MM.1S (cell line): Measurements from ENCODE around the gene HCN1.
"Not testable (repeated sequence)": the region's sequence is repeated elsewhere in the genome, so short reads cannot be mapped to it uniquely, and the experiment has no call there.

ENCODE experiments used
- DNase-seq: peaks from one replicate; pipeline ENCODE4 v3.0.0-alpha.2; 2015
- H2AFZ ChIP-seq: fragments of 300-600 bp; sonication (generic); 2 replicates; pipeline ENCODE4 v1.6.0; 2016; ENCODE audit warnings: antibody characterized with exemption, low read length
- H3F3A ChIP-seq: fragments of 300-600 bp; sonication (generic); 2 replicates; pipeline ENCODE4 v1.6.1; 2016; ENCODE audit warnings: mild to moderate bottlenecking, antibody characterized with exemption, low read length, moderate library complexity, mixed read lengths; ENCODE audit not compliant: insufficient read depth
- H3K27ac ChIP-seq: fragments of 300-600 bp; sonication (generic); 2 replicates; pipeline ENCODE4 v1.5.1; 2016; ENCODE audit warnings: mild to moderate bottlenecking, low read length
- H3K27me3 ChIP-seq: fragments of 300-600 bp; sonication (generic); replicated peaks from 2 replicates; pipeline ENCODE4 v1.6.0; 2016; ENCODE audit warnings: low read length; ENCODE audit not compliant: insufficient read depth
- H3K36me3 ChIP-seq: fragments of 300-600 bp; sonication (generic); replicated peaks from 2 replicates; pipeline ENCODE4 v1.6.1; 2016; ENCODE audit warnings: mild to moderate bottlenecking, low read length, mixed read lengths; ENCODE audit not compliant: insufficient read depth
- H3K4me1 ChIP-seq: fragments of 300-600 bp; sonication (generic); 2 replicates; pipeline ENCODE4 v1.6.1; 2016; ENCODE audit warnings: low read length, mixed read lengths
- H3K4me2 ChIP-seq: fragments of 300-600 bp; sonication (generic); 2 replicates; pipeline ENCODE4 v1.6.0; 2016; ENCODE audit warnings: low read depth, low read length
- H3K4me3 ChIP-seq: fragments of 300-600 bp; sonication (generic); 2 replicates; pipeline ENCODE4 v1.5.1; 2016; ENCODE audit warnings: low read length, mixed read lengths
- H3K79me2 ChIP-seq: fragments of 300-600 bp; sonication (generic); 2 replicates; pipeline ENCODE4 v1.6.1; 2016; ENCODE audit warnings: mixed run types, low read length, mixed read lengths
- H3K9ac ChIP-seq: fragments of 300-600 bp; sonication (generic); 2 replicates; pipeline ENCODE4 v1.6.1; 2016; ENCODE audit warnings: low read length, mixed read lengths
- H3K9me2 ChIP-seq: fragments of 300-600 bp; sonication (generic); replicated peaks from 2 replicates; pipeline ENCODE4 v1.6.1; 2016; ENCODE audit warnings: mild to moderate bottlenecking, low read length, mixed read lengths; ENCODE audit not compliant: insufficient read depth
- H3K9me3 ChIP-seq: fragments of 300-600 bp; sonication (generic); replicated peaks from 2 replicates; pipeline ENCODE4 v1.6.1; 2016; ENCODE audit warnings: mild to moderate bottlenecking, low read length, mixed read lengths; ENCODE audit not compliant: insufficient read depth
- H4K20me1 ChIP-seq: fragments of 300-600 bp; sonication (generic); 2 replicates; pipeline ENCODE4 v1.6.1; 2016; ENCODE audit warnings: mild to moderate bottlenecking, low read length, moderate library complexity, mixed read lengths; ENCODE audit not compliant: insufficient read depth
- EZH2 ChIP-seq: fragments of 300-600 bp; sonication (generic); optimal IDR thresholded peaks from 2 replicates; pipeline ENCODE3; 2017; ENCODE audit warnings: low read depth, mild to moderate bottlenecking, antibody characterized with exemption, low read length, mixed read lengths
- EZH2phosphoT487 ChIP-seq: fragments of 300-600 bp; sonication (generic); IDR thresholded peaks from 2 replicates; pipeline ENCODE4 v1.6.1; 2018; ENCODE audit warnings: antibody characterized with exemption, low read length
- TF ChIP-seq, protein P1 (sequence below): fragments of 300-600 bp; sonication (generic); IDR thresholded peaks from 2 replicates; pipeline ENCODE4 v1.5.1; 2016; ENCODE audit warnings: antibody characterized with exemption, low read length, mixed read lengths

The HCN1 gene

DNA sequence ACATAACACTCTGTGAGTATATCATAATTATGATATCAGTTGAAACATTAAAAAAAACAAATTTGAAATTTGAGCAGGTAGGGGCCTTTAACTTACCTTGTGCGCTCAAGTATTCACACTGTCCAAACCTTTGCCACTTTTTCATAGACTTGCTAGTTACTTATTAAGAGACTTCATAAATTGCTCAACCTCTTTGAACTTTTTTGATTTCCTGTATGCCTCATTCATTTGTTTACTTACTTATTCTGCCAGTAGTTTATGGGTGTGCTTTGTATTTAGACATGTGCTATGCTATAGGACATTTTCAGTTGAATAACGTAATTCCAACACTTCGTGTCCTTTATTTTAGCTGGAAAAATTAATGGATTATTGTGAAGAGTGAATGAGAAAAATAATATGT lies 204.8 kb downstream of the HCN1 start:
- Histone ChIP-seq H3K4me2 (no peak overlapping the region), H3K4me1 (no peaks in the 10 kb centered on the region), H4K20me1 (no peaks in the 10 kb centered on the region), H3K27ac (no peak overlapping the region), H3K9me3 (no peaks in the 10 kb centered on the region), H3K9ac (no peak overlapping the region), H3K79me2 (no peaks in the 10 kb centered on the region), H3K27me3 (no peaks in the 10 kb centered on the region), H2AFZ (no peak overlapping the region), H3K9me2 (no peaks in the 10 kb centered on the region), H3K36me3 (no peaks in the 10 kb centered on the region), H3K4me3 (no peak overlapping the region), H3F3A (no peaks in the 10 kb centered on the region)
- DNase-seq = no peak
- no peak for TF ChIP-seq EZH2phosphoT487
- TF ChIP-seq, protein P1, sequence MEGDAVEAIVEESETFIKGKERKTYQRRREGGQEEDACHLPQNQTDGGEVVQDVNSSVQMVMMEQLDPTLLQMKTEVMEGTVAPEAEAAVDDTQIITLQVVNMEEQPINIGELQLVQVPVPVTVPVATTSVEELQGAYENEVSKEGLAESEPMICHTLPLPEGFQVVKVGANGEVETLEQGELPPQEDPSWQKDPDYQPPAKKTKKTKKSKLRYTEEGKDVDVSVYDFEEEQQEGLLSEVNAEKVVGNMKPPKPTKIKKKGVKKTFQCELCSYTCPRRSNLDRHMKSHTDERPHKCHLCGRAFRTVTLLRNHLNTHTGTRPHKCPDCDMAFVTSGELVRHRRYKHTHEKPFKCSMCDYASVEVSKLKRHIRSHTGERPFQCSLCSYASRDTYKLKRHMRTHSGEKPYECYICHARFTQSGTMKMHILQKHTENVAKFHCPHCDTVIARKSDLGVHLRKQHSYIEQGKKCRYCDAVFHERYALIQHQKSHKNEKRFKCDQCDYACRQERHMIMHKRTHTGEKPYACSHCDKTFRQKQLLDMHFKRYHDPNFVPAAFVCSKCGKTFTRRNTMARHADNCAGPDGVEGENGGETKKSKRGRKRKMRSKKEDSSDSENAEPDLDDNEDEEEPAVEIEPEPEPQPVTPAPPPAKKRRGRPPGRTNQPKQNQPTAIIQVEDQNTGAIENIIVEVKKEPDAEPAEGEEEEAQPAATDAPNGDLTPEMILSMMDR = no peak
- no peak for TF ChIP-seq EZH2

DNA sequence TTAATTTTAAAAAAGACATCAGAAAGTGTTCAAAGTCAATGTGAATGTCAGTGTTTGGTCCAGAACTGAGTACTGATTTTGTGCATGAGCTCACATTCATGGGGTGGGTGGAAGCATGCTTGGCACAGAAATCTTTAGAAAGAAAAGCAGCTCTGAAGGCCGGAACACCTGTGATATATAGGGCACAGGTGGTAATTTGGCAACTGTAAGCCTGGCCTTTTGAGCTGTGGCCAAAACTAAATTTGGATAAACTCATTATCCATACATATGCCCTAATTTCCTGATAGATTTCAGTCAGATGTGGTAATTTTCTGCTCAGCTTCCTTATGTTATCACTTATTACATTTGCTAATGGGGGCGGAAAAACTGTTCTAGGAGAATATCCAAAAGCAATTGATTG lies 211.4 kb downstream of the HCN1 start:
- no peaks in the 10 kb centered on the region for H3K79me2 ChIP-seq
- H3K9me3 ChIP-seq = no peaks in the 10 kb centered on the region
- no peak overlapping the region for H3K4me3 ChIP-seq
- no peak overlapping the region for H3K9ac ChIP-seq
- no peak for DNase-seq
- H3K27me3 ChIP-seq = no peaks in the 10 kb centered on the region
- H3K4me2 ChIP-seq = no peak overlapping the region
- H3K4me1 ChIP-seq = no peaks in the 10 kb centered on the region
- no peaks in the 10 kb centered on the region for H3F3A ChIP-seq
- H3K9me2 ChIP-seq = no peaks in the 10 kb centered on the region
- H2AFZ ChIP-seq = no peak overlapping the region
- no peaks in the 10 kb centered on the region for H3K36me3 ChIP-seq
- no peaks in the 10 kb centered on the region for H4K20me1 ChIP-seq
- TF ChIP-seq EZH2phosphoT487 (no peak), EZH2 (no peak)
- TF ChIP-seq, protein P1 = no peak
- no peak overlapping the region for H3K27ac ChIP-seq

DNA sequence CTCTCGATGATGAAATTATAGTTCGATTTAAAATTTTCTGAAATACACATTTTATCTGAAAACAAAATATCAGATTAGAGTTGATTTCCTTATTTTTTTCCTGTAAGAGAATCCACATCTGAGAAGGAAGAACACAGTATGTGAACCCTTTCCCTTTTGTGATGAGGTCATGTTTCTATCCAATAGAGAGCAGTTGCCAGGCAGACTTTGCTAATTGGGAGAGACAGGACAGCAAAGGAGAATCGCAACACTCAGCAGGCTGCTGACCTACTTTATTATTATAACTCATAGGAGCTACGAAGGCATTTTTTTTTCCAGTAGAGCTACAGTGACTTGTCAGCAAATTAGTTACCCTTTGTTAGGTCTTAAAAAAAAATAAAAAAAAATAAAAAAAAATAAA lies 242.1 kb downstream of the HCN1 start:
- H3K79me2 ChIP-seq = no peaks in the 10 kb centered on the region
- H3K36me3 ChIP-seq = no peaks in the 10 kb centered on the region
- no peak overlapping the region for H3K27ac ChIP-seq
- no peak overlapping the region for H3K4me3 ChIP-seq
- no peaks in the 10 kb centered on the region for H3K9me3 ChIP-seq
- no peaks in the 10 kb centered on the region for H3K4me1 ChIP-seq
- H2AFZ ChIP-seq = no peak overlapping the region
- no peaks in the 10 kb centered on the region for H3K9me2 ChIP-seq
- H3K4me2 ChIP-seq = no peak overlapping the region
- TF ChIP-seq, protein P1 = no peak
- TF ChIP-seq EZH2 (no peak), EZH2phosphoT487 (no peak)
- no peaks in the 10 kb centered on the region for H3K27me3 ChIP-seq
- no peaks in the 10 kb centered on the region for H3F3A ChIP-seq
- no peaks in the 10 kb centered on the region for H4K20me1 ChIP-seq
- H3K9ac ChIP-seq = no peak overlapping the region
- DNase-seq = no peak

DNA sequence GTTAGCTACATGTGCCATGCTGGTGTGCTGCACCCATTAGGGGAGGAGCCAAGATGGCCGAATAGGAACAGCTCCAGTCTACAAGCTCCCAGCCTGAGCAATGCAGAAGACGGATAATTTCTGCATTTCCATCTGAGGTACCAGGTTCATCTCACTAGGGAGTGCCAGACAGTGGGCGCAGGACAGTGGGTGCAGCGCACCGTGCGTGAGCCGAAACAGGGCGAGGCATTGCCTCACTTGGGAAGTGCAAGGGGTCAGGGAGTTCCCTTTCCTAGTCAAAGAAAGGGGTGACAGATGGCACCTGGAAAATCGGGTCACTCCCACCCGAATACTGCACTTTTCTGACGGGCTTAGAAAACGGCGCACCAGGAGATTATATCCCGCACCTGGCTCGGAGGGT lies 251.3 kb downstream of the HCN1 start:
- H3K36me3 ChIP-seq, H3F3A ChIP-seq, H3K9me3 ChIP-seq, H2AFZ ChIP-seq, DNase-seq, H3K4me1 ChIP-seq, H3K79me2 ChIP-seq, H3K4me3 ChIP-seq, H3K27me3 ChIP-seq, H3K27ac ChIP-seq, H3K4me2 ChIP-seq, H4K20me1 ChIP-seq, H3K9ac ChIP-seq, H3K9me2 ChIP-seq: not testable (repeated sequence)
